ENCODE data around the gene NAT9.

Gene NAT9

DNA sequence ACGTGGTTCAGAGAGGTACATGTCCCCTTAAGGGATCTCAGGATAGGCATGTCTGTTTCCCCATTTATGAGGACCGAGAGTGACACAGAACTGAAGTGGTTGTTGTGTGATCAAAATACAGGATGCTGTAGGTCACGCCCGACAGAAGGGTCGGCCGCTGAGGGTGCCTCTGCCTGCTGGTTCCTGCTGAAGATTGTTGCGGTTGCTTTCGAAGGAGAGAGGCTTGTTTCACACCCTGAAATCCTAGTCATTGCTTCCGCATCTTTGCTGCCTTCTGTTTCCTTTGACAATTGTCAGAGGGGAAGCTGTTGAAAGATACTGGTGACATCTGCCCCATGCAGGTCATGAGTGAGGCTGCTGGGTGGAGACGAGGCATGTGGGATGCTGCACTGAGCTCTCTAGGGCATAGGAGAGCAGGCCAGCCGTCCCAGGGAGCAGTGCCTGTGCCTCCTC is 3.8 kb upstream of the NAT9 start:
- peak in 1 of 2 donors; percentile 21 for DNase-seq (ENCODE audit: low read depth in 2 of 2)

DNA sequence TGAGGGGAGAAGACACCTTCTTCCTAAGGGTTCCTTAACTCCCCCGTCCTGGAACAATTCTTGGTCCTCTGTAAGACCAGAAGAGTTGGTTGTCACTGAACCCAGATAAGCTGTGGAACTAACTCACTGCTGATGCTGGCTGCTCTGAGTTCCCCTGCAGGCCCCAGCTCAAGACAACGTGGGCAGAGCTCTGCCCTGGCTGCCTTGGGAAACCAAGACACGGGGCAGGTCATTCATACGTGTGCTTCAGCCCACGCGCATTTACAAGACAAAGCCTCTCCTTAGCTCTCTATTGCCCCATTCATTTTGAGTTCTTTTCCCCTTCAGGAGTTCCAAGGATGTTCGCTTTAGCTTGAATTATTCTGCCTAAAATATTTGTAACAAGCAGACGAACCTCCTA is 3.4 kb upstream of the NAT9 start:
- DNase-seq (ENCODE audit: low read depth in 2 of 2): no peak

GRCh38 chr17:74778960-74779359 is 2.8 kb upstream of the NAT9 start:
- no peak for DNase-seq (ENCODE audit: low read depth in 2 of 2)

GRCh38 chr17:74777901-74778515 is 1.9 kb upstream of the NAT9 start:
- DNase-seq (ENCODE audit: low read depth in 2 of 2): no peak

DNA sequence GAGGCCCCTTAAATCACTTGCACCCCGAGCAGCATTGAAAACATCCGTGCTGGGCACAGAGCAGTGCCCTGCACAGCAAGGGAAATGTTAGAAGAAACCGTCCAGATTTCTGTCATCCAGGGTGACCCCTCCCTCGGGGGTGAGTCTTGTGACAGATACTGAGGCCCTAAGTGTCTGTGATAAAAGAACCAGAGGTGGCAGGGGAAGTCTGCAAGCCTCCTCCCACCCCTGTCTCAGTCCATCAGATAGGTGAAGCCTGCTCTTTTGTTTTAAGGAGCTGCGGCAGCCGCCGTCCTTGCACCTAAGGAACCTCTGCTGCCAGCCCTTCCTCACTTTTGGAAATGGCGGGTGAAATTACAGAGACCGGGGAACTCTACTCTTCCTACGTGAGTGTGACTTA is 845 bp upstream of the NAT9 start:
- no peak for DNase-seq (ENCODE audit: low read depth in 2 of 2)

GRCh38 chr17:74775409-74776043 is 619 bp downstream of the NAT9 start:
- no peak for DNase-seq (ENCODE audit: low read depth in 2 of 2)

DNA sequence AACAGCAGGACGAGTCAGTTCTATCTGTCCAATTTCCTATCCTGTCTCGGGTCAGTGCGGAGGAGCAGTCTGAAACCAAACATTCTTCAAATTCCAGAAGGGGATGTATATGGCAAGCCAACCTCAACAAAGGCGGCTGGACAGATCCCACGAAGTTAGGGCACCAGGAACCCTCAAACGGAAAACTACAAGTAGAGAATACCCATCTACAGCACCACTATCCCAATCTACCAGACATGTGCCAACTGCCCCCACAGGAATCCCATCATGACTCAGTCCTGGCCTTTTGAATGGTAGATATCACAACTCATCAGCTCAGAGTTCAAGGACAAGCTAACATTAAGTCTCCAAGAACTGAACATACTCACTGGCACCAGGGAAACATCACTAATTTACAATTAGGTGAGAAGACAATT is 2.3 kb downstream of the NAT9 start:
- no peak for DNase-seq (ENCODE audit: low read depth in 2 of 2)

DNA sequence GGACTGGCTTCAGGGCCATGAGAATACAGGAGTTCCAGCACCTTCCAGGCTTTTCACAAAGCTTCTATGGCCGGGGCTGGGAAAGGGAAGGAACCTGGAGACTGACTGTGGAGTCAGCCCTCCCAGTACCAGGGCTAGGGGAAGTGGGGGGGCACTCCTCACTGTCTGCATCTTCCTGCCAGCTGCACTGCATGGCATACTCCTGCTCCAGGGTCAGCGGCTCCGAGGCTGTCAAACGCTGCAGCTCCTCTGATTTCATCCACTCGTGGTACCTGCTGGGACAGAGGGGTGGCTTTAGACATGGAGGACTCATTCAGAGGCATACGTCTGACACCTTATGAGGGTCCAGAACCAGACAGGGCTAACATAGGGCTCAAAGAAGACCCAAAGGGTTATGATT is 2.7 kb downstream of the NAT9 start:
- DNase-seq (ENCODE audit: low read depth in 2 of 2): no peak

DNA sequence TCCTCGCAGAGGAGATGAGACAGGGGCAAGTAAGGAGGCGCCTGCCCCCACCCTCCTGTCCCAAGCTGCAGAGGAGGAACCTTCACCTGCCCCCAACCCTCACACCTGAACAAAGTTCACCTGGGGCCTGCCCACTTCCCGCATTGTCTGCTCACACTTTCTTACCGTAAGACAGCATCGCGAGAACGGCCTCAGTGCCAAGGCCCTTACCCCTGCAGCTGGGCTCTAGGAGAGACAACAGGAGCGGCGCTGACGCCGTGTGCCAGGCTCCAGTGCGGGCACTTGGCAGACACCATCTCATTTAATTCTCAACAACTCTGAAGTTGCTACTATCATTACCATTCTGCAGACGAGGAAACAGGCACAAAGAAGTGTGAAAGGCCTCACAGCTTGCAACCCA is 4.1 kb downstream of the NAT9 start:
- no peak for DNase-seq (ENCODE audit: low read depth in 2 of 2)

- DNase-seq (ENCODE audit: low read depth in 2 of 2): no peak
Observed at GRCh38 chr17:74771319-74771914, 4.7 kb downstream of the NAT9 start.

GRCh38 chr17:74770498-74771318 is 5.4 kb downstream of the NAT9 start:
- DNase-seq (ENCODE audit: low read depth in 2 of 2): peak; percentile 47 to 52

DNA sequence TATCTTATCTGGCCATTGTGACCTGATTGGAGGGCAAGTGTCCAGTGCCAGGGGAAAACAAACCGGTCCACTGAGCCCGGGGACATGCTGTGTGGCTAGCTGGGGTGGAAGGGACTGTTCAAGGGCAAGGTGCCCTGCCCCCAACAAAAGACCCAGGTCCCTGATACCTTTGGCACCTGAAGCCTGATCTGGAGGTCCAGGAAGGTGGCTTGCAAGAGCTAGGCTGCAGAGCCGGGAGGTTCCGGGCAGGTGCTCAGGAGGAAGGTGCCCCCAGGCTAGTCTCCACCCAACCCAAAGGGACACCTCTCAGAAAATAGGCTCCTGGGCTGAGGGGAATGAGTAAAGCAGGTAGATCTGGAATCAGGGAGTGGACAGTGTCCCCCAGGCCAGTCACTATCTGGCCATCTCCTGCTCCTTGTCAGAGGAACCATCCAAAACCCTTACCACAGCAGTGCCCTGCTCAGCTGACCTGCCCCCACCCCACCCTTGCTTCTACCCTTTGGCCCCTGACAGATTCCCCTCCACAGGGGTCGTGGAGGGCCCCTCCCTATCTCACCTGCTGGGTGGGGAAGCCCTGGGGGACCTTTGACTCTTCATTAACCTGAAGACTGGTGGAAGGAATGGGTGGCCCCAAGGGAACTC is 6.2 kb downstream of the NAT9 start:
- no peak for DNase-seq (ENCODE audit: low read depth in 2 of 2)

- no peak for DNase-seq (ENCODE audit: low read depth in 2 of 2)
Observed at GRCh38 chr17:74769266-74769855, 6.8 kb downstream of the NAT9 start.

- DNase-seq (ENCODE audit: low read depth in 2 of 2): no peak
Observed at GRCh38 chr17:74768763-74769114, 7.4 kb downstream of the NAT9 start.

DNA sequence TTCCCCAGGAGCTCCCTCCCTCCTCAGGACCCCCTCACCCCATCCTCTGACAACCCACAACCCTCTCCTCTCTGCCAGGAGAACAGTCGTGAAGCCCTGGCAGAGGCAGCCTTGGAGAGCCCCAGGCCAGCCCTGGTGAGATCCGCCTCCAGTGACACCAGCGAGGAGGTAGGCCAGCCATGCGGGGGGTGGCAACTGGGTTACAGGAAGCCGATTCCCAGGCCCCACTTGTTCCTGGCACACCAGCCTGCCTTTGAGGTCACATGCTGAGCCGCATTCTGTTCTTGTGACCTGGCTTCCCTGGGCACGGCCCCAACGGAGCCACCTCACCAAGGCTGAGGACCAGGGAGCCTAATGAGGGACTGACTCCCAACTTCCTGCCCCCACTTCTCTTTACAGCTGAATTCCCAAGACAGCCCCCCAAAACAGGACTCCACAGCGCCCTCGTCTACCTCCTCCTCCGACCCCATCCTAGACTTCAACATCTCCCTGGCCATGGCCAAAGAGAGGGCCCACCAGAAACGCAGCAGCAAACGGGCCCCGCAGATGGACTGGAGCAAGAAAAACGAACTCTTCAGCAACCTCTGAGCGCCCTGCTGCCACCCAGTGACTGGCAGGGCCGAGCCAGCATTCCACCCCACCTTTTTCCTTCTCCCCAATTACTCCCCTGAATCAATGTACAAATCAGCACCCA is 7.9 kb downstream of the NAT9 start:
- no peak for DNase-seq (ENCODE audit: low read depth in 2 of 2)

DNA sequence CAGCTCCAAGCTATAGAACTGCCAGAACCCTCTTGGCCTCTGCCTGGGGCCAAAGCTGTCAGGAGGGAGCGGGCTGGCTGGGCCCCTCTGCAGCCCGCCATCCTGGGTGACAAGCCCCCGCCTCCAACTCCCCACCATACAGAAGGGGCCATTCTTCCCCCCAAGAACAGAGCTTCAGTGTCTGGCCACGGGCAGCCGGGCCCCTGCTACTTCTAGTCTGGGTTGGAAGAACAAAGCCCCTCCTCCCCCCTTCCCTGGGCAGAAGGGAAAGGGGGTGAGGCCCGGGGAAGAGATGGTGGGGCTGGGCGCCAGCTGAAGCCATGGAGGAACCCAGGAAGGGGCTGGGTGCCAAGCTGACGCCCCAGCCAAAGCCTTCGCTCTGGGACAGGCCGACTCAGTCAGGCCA is 9.0 kb downstream of the NAT9 start:
- no peak for DNase-seq (ENCODE audit: low read depth in 2 of 2)

GRCh38 chr17:74766413-74766812 is 9.7 kb downstream of the NAT9 start:
- DNase-seq (ENCODE audit: low read depth in 2 of 2): no peak

- DNase-seq (ENCODE audit: low read depth in 2 of 2): no peak
Observed at GRCh38 chr17:74764751-74765286, 11.3 kb downstream of the NAT9 start.

- no peak for DNase-seq (ENCODE audit: low read depth in 2 of 2)
Observed at GRCh38 chr17:74763565-74764387, 12.4 kb downstream of the NAT9 start.

DNA sequence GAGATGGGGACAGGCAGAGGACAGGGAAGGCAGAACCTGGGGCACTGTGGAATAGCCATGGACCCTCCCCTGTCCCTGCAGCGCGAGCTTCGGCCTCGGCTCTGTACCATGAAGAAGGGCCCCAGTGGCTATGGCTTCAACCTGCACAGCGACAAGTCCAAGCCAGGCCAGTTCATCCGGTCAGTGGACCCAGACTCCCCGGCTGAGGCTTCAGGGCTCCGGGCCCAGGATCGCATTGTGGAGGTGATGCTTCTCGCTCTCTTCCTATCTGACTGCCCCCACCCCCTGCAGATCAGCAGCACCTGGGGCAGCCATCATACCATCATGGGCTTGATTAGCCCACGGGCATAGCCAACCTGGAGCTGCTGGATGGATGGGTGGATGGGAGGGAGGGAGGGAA is 14.2 kb downstream of the NAT9 start:
- DNase-seq (ENCODE audit: low read depth in 2 of 2): no peak

Data from stimulated activated CD8-positive, alpha-beta memory T cell treated with anti-CD3 and anti-CD28 coated beads, Interleukin-15, amount 100 ng/mL, for 4 hours (primary cell).